Measurements from ENCODE around the gene CABCOCO1. TPM values are rescaled to one million over a fixed set of nuclear protein-coding genes. Genes with fewer than 3 reads are reported as not detected.

Gene CABCOCO1
- total and polyA plus RNA-seq, 11 donors = 0.19 to 1.5 (median 1.1) TPM; not detected in 8

DNA sequence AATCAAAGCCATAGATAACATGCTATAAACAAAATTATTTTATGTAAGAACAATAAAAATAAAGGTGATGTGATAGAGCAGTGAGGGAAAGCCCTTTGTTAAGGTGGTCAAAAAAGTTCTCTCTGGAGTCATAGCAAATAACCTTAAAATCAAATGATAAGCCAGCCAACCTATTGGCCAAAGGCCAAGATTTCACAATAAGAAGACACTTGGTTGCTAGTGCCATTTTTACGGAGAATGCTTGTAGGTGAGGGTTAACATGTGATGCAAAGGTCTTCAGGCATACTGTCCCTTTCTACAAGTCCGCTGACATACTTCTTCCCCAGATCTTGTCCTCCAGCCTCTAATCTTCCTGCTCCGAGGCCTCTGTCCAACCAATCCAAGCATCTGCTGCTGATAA, 140.5 kb downstream of the CABCOCO1 start:
- intact Hi-C loops (cut with DNase I) = no loop called here
- Histone ChIP-seq H3K4me1 (no peaks in the 10 kb centered on the region), H3K27ac (no peak overlapping the region), H3K36me3 (no peaks in the 10 kb centered on the region), H3K9me3 (no peaks in the 10 kb centered on the region), H3K4me3 (no peak overlapping the region), H3K27me3 (no peaks in the 10 kb centered on the region)
- WGBS, 4 donors = 88 to 96% (median 95%) methylated on average over 3 of the region's 3 CpGs
- TF ChIP-seq, protein P1, sequence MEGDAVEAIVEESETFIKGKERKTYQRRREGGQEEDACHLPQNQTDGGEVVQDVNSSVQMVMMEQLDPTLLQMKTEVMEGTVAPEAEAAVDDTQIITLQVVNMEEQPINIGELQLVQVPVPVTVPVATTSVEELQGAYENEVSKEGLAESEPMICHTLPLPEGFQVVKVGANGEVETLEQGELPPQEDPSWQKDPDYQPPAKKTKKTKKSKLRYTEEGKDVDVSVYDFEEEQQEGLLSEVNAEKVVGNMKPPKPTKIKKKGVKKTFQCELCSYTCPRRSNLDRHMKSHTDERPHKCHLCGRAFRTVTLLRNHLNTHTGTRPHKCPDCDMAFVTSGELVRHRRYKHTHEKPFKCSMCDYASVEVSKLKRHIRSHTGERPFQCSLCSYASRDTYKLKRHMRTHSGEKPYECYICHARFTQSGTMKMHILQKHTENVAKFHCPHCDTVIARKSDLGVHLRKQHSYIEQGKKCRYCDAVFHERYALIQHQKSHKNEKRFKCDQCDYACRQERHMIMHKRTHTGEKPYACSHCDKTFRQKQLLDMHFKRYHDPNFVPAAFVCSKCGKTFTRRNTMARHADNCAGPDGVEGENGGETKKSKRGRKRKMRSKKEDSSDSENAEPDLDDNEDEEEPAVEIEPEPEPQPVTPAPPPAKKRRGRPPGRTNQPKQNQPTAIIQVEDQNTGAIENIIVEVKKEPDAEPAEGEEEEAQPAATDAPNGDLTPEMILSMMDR (IDR thresholded peaks at IDR 0.05) = no peak
- no peak for TF ChIP-seq POLR2A (IDR thresholded peaks at IDR 0.05)
- DNase-seq (no peak), ATAC-seq (no peak)

DNA sequence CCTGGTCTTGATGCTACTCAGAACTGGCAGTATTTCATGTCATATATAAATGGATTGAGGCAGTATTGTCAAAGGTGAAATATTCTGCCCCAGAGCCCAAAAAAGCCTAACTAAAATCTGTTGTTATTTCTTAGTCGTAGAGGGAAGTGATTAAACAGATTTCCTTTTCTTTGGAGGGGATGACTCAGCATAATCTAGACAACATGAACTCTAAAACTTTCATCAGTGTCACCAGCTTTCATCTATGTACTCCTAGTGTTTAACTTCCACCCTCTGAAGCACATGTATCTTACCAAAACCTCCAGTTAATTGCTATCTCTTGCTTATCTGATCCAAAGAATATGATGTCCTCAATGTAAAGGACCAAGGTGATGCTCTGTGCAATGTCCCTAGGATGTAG, 141.7 kb downstream of the CABCOCO1 start:
- no peaks in the 10 kb centered on the region for H3K4me1 ChIP-seq
- WGBS, 4 donors = 37 to 65% (median 45%) methylated on average over 1 of the region's 1 CpG
- intact Hi-C loops (cut with DNase I) = no loop called here

DNA sequence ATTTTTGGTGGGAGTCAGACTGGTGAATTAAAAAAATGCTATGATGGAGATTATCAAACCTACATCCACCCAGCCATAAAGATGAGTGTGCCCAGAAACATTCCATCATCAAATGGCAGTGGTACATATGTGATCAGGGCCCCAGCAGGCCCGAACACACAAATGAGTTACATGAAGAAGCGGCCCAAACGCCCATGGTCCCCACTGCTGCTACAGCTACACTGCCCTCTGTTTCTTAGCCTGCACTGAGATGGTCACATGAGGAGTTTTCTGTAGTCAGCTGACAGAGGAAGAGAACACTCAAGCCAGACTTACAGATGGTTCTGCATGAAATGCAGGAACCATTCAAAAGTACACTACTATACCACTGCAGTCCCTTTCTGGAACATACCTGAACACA, 142.4 kb downstream of the CABCOCO1 start:
- intact Hi-C loops (cut with DNase I) = no loop called here
- ATAC-seq (no peak), DNase-seq (no peak)

More for the DNA sequence above, 141.7 kb downstream of the CABCOCO1 start:
- DNase-seq (no peak), ATAC-seq (no peak)
- TF ChIP-seq, protein P1 (IDR thresholded peaks at IDR 0.05) = no peak
- TF ChIP-seq POLR2A (IDR thresholded peaks at IDR 0.05) = no peak
- Histone ChIP-seq H3K4me3 (no peak overlapping the region), H3K27me3 (no peaks in the 10 kb centered on the region), H3K27ac (no peak overlapping the region), H3K9me3 (no peaks in the 10 kb centered on the region), H3K36me3 (no peaks in the 10 kb centered on the region)

DNA sequence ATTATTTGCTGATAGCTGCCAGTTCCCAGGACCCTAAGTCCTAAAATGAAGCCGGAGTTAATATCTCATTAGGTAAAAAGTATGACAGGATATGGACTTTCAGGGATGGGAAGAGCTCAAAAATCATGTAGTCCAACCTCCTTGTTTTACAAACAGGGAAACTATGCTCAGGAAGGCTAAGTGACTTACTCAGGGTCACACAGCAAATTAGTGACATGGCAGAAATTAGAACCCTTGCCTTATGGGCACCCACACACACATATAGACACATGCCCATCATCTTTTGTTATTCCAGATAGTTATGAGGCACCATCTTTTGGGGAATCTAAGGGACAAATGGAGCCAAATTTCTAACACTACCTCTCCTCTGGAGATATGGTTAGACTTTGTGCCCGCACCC, 147.5 kb downstream of the CABCOCO1 start:
- intact Hi-C loops (cut with DNase I) = no loop called here
- Histone ChIP-seq H3K9me3 (no peaks in the 10 kb centered on the region), H3K27me3 (no peaks in the 10 kb centered on the region), H3K27ac (no peak overlapping the region), H3K4me3 (no peak overlapping the region), H3K36me3 (no peaks in the 10 kb centered on the region), H3K4me1 (no peaks in the 10 kb centered on the region)
- DNase-seq (no peak), ATAC-seq (no peak)
- WGBS, 4 donors = 88 to 90% (median 89%) methylated on average over 2 of the region's 2 CpGs
- TF ChIP-seq, protein P1 (IDR thresholded peaks at IDR 0.05) = no peak
- TF ChIP-seq POLR2A (IDR thresholded peaks at IDR 0.05) = no peak

More for the DNA sequence above, 142.4 kb downstream of the CABCOCO1 start:
- H3K27ac ChIP-seq = no peak overlapping the region
- no peaks in the 10 kb centered on the region for H3K9me3 ChIP-seq
- TF ChIP-seq POLR2A (IDR thresholded peaks at IDR 0.05) = no peak
- TF ChIP-seq, protein P1 (IDR thresholded peaks at IDR 0.05) = no peak
- no peaks in the 10 kb centered on the region for H3K36me3 ChIP-seq
- WGBS, 4 donors = 85 to 96% (median 95%) methylated on average over 3 of the region's 3 CpGs
- no peaks in the 10 kb centered on the region for H3K27me3 ChIP-seq
- H3K4me3 ChIP-seq = no peak overlapping the region
- no peaks in the 10 kb centered on the region for H3K4me1 ChIP-seq

Data from heart left ventricle (tissue), 16 donors.